DOHH2 (cell line): Measurements from ENCODE around the gene CNN3.

Source experiments
- EZH2phosphoT487 ChIP-seq: fragments of 200-600 bp; sonication (generic); IDR thresholded peaks from 2 replicates; pipeline ENCODE4 v1.6.1; 2017; ENCODE audit warnings: borderline replicate concordance, mild to moderate bottlenecking, antibody characterized with exemption, low read length, moderate library complexity, mixed read lengths
- TF ChIP-seq, protein P1 (sequence below): fragments of 200-600 bp; sonication (generic); IDR thresholded peaks from one replicate; pipeline ENCODE4 v1.5.1; 2014; ENCODE audit warnings: antibody characterized with exemption, mild to moderate bottlenecking, low read depth, low read length; ENCODE audit not compliant: poor library complexity, severe bottlenecking

DNA sequence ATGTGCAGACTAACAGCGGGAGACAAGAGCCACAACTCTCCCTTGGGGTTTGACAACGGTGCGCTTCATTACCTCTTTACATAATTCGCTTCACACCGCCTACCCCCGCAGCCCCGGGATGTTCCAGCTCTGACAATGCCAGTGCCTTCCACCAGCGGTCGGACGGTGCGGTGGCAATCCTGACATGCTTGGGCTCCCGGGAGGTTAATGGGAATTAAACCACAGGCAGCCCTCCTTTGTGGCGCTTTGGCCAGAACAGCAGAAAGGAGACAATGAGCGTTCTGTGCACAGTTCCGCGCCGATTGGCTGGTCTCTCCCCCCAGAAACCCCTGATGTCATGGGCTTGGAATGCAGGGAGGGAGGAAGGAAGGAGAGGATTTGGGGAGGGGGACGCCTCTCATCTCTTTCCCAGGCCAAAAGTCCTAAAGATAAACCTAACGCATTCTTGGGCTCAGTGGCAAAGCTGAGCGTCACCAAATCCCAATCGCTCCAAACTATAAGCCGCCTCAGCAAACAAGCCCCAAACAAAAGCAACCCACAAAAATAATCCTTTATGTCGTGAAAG, 1.3 kb downstream of the CNN3 start:
- TF ChIP-seq, protein P1, sequence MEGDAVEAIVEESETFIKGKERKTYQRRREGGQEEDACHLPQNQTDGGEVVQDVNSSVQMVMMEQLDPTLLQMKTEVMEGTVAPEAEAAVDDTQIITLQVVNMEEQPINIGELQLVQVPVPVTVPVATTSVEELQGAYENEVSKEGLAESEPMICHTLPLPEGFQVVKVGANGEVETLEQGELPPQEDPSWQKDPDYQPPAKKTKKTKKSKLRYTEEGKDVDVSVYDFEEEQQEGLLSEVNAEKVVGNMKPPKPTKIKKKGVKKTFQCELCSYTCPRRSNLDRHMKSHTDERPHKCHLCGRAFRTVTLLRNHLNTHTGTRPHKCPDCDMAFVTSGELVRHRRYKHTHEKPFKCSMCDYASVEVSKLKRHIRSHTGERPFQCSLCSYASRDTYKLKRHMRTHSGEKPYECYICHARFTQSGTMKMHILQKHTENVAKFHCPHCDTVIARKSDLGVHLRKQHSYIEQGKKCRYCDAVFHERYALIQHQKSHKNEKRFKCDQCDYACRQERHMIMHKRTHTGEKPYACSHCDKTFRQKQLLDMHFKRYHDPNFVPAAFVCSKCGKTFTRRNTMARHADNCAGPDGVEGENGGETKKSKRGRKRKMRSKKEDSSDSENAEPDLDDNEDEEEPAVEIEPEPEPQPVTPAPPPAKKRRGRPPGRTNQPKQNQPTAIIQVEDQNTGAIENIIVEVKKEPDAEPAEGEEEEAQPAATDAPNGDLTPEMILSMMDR: no peak
- no peak for TF ChIP-seq EZH2phosphoT487
